MM.1S (cell line): ENCODE data around the gene CTNNBL1.

Experiments
- EZH2 ChIP-seq: fragments of 300-600 bp; sonication (generic); optimal IDR thresholded peaks from 2 replicates; pipeline ENCODE3; 2017; ENCODE audit warnings: low read depth, mild to moderate bottlenecking, antibody characterized with exemption, low read length, mixed read lengths
- EZH2phosphoT487 ChIP-seq: fragments of 300-600 bp; sonication (generic); IDR thresholded peaks from 2 replicates; pipeline ENCODE4 v1.6.1; 2018; ENCODE audit warnings: antibody characterized with exemption, low read length

- TF ChIP-seq EZH2phosphoT487 (no peak), EZH2 (no peak)
These were observed 45.9 kb upstream of the CTNNBL1 start for GRCh38 chr20:37647946-37648345.
